OCI-LY1 (cell line): Measurements from ENCODE around the gene R3HCC1L.

Experiments used
- H2AFZ ChIP-seq: fragments of 200-600 bp; sonication (generic), shearing (Covaris generic); 2 replicates; pipeline ENCODE4 v1.6.0; 2014; ENCODE audit warnings: antibody characterized with exemption, mild to moderate bottlenecking, low read length
- H3F3A ChIP-seq: fragments of 200-600 bp; sonication (generic), shearing (Covaris generic); 2 replicates; pipeline ENCODE4 v1.6.0; 2014; ENCODE audit warnings: mild to moderate bottlenecking, antibody characterized with exemption, low read length, moderate library complexity; ENCODE audit not compliant: insufficient read depth
- H3K27ac ChIP-seq: fragments of 200-600 bp; sonication (generic); 2 replicates; pipeline ENCODE4 v1.5.1; 2014; ENCODE audit warnings: low read length, mixed run types, mild to moderate bottlenecking, low read depth; ENCODE audit not compliant: poor library complexity, severe bottlenecking
- H3K27me3 ChIP-seq: fragments of 200-600 bp; sonication (generic); 2 replicates; pipeline ENCODE4 v1.6.0; 2014; ENCODE audit warnings: antibody characterized with exemption, mild to moderate bottlenecking, low read length, moderate library complexity; ENCODE audit not compliant: insufficient read depth
- H3K36me3 ChIP-seq: fragments of 200-600 bp; sonication (generic); 2 replicates; pipeline ENCODE4 v1.6.1; 2014; ENCODE audit warnings: mild to moderate bottlenecking, antibody characterized with exemption, low read length, moderate library complexity, mixed read lengths; ENCODE audit not compliant: insufficient read depth
- H3K4me1 ChIP-seq: fragments of 200-600 bp; sonication (generic); 2 replicates; pipeline ENCODE4 v1.5.1; 2014; ENCODE audit warnings: mild to moderate bottlenecking, low read length, moderate library complexity; ENCODE audit not compliant: insufficient read depth, severe bottlenecking
- H3K4me2 ChIP-seq: fragments of 200-600 bp; sonication (generic), shearing (Covaris generic); 2 replicates; pipeline ENCODE4 v1.6.1; 2014; ENCODE audit warnings: low read length
- H3K4me3 ChIP-seq: fragments of 200-600 bp; sonication (generic); 2 replicates; pipeline ENCODE4 v1.5.1; 2014; ENCODE audit warnings: low read length, low read depth, mild to moderate bottlenecking, mixed read lengths; ENCODE audit not compliant: poor library complexity, severe bottlenecking
- H3K79me2 ChIP-seq: fragments of 200-600 bp; shearing (Covaris generic); 2 replicates; pipeline ENCODE4 v1.6.1; 2016; ENCODE audit warnings: mixed run types, low read length, mixed read lengths; ENCODE audit not compliant: insufficient read depth
- H3K9ac ChIP-seq: fragments of 200-600 bp; sonication (generic), shearing (Covaris generic); 2 replicates; pipeline ENCODE4 v1.6.1; 2014; ENCODE audit warnings: mild to moderate bottlenecking, low read length, mixed read lengths
- H3K9me2 ChIP-seq: fragments of 200-600 bp; sonication (generic), shearing (Covaris generic); 2 replicates; pipeline ENCODE4 v1.6.1; 2014; ENCODE audit warnings: low read depth, mild to moderate bottlenecking, low read length, mixed read lengths
- H3K9me3 ChIP-seq: fragments of 200-600 bp; shearing (Covaris generic); 2 replicates; pipeline ENCODE4 v1.6.1; 2014; ENCODE audit warnings: low read length, mixed read lengths
- H4K20me1 ChIP-seq: fragments of 200-600 bp; sonication (generic), shearing (Covaris generic); 2 replicates; pipeline ENCODE4 v1.6.0; 2016; ENCODE audit warnings: mild to moderate bottlenecking, low read length; ENCODE audit not compliant: insufficient read depth
- CTCF ChIP-seq: fragments of 200-600 bp; sonication (generic), shearing (Covaris generic); IDR thresholded peaks from 2 replicates; pipeline ENCODE4 v1.5.1; 2017; ENCODE audit warnings: mild to moderate bottlenecking, antibody characterized with exemption, low read length, moderate library complexity, mixed read lengths
- EZH2 ChIP-seq: fragments of 200-600 bp; sonication (generic), shearing (Covaris generic); IDR thresholded peaks from 2 replicates; pipeline ENCODE4 v1.8.0; 2017; ENCODE audit warnings: borderline replicate concordance, mixed run types, mild to moderate bottlenecking, antibody characterized with exemption, low read length, moderate library complexity, mixed read lengths

Gene R3HCC1L

GRCh38 chr10:98217801-98218200 is 83.3 kb downstream of the R3HCC1L start:
- TF ChIP-seq EZH2 (no peak), CTCF (no peak)
- H3K4me1 ChIP-seq = no peaks in the 10 kb centered on the region
- no peak overlapping the region for H3K4me3 ChIP-seq
- no peak overlapping the region for H3K9ac ChIP-seq
- H3K27ac ChIP-seq = no peak overlapping the region
- H3F3A ChIP-seq = no peaks in the 10 kb centered on the region
- 0 out of 2 replicates have a peak, but pooled peaks cover 4% of the 10 kb centered on the region for H3K36me3 ChIP-seq
- H3K9me3 ChIP-seq = no peaks in the 10 kb centered on the region; the same call in 1 of the 2 replicates
- H3K79me2 ChIP-seq = peaks cover 13% of the 10 kb centered on the region
- no peak overlapping the region for H2AFZ ChIP-seq
- H4K20me1 ChIP-seq = no peaks in the 10 kb centered on the region
- no peak overlapping the region for H3K4me2 ChIP-seq
- no peaks in the 10 kb centered on the region for H3K27me3 ChIP-seq
- no peaks in the 10 kb centered on the region for H3K9me2 ChIP-seq

- peaks cover 6% of the 10 kb centered on the region for H3K79me2 ChIP-seq
- H2AFZ ChIP-seq = no peak overlapping the region
- peaks cover 12% of the 10 kb centered on the region; the same call in 1 of the 2 replicates for H3K36me3 ChIP-seq
- no peak overlapping the region for H3K27ac ChIP-seq
- H4K20me1 ChIP-seq = no peaks in the 10 kb centered on the region
- H3F3A ChIP-seq = no peaks in the 10 kb centered on the region
- H3K4me1 ChIP-seq = no peaks in the 10 kb centered on the region
- H3K4me3 ChIP-seq = no peak overlapping the region
- H3K27me3 ChIP-seq = no peaks in the 10 kb centered on the region
- no peaks in the 10 kb centered on the region for H3K9me2 ChIP-seq
- no peak overlapping the region for H3K4me2 ChIP-seq
- H3K9ac ChIP-seq = no peak overlapping the region
- no peaks in the 10 kb centered on the region; the same call in 1 of the 2 replicates for H3K9me3 ChIP-seq
- TF ChIP-seq EZH2 (no peak), CTCF (no peak)
Measured at GRCh38 chr10:98223874-98224273, 89.4 kb downstream of the R3HCC1L start.

GRCh38 chr10:98224509-98224908 is 90.1 kb downstream of the R3HCC1L start:
- H3K4me1 ChIP-seq = no peaks in the 10 kb centered on the region
- no peaks in the 10 kb centered on the region; the same call in 1 of the 2 replicates for H3K9me3 ChIP-seq
- H3K79me2 ChIP-seq = peaks cover 4% of the 10 kb centered on the region
- no peak overlapping the region for H3K4me3 ChIP-seq
- H3K9ac ChIP-seq = no peak overlapping the region
- no peak overlapping the region for H3K27ac ChIP-seq
- no peak overlapping the region for H3K4me2 ChIP-seq
- no peak overlapping the region for H2AFZ ChIP-seq
- no peaks in the 10 kb centered on the region for H3K9me2 ChIP-seq
- peaks cover 12% of the 10 kb centered on the region; the same call in 1 of the 2 replicates for H3K36me3 ChIP-seq
- no peaks in the 10 kb centered on the region for H3K27me3 ChIP-seq
- TF ChIP-seq CTCF (no peak), EZH2 (no peak)
- no peaks in the 10 kb centered on the region for H3F3A ChIP-seq
- no peaks in the 10 kb centered on the region for H4K20me1 ChIP-seq
